Glutamatergic neuron (in vitro differentiated cells): ENCODE results near the gene SERPIND1. TPM values are rescaled to one million over a fixed set of nuclear protein-coding genes. Genes with fewer than 3 reads are reported as not detected.
A peak's percentile ranks its signal among the peaks of the same experiment; 100 is the strongest.

ENCODE experiments used
- DNase-seq: peaks from one replicate; pipeline ENCODE4 v3.0.0; 2022
- H3K27ac Mint-ChIP-seq: one replicate; pipeline ENCODE4 v1.8.0; 2020; ENCODE audit warnings: mild to moderate bottlenecking, mixed read lengths, inconsistent platforms; ENCODE audit not compliant: unreplicated experiment
- H3K27me3 Mint-ChIP-seq: one replicate; pipeline ENCODE4 v1.8.0; 2020; ENCODE audit warnings: mild to moderate bottlenecking, moderate library complexity, mixed read lengths, inconsistent platforms; ENCODE audit not compliant: unreplicated experiment
- H3K36me3 Mint-ChIP-seq: one replicate; pipeline ENCODE4 v1.8.0; 2020; ENCODE audit warnings: mild to moderate bottlenecking, mixed read lengths, inconsistent platforms; ENCODE audit not compliant: unreplicated experiment
- H3K4me1 Mint-ChIP-seq: one replicate; pipeline ENCODE4 v1.8.0; 2020; ENCODE audit warnings: mild to moderate bottlenecking, low read depth, mixed read lengths, inconsistent platforms; ENCODE audit not compliant: unreplicated experiment
- H3K4me3 Mint-ChIP-seq: one replicate; pipeline ENCODE4 v1.8.0; 2020; ENCODE audit warnings: mild to moderate bottlenecking, mixed read lengths, inconsistent platforms; ENCODE audit not compliant: unreplicated experiment
- H3K9me3 Mint-ChIP-seq: one replicate; pipeline ENCODE4 v1.8.0; 2020; ENCODE audit warnings: mild to moderate bottlenecking, moderate library complexity, mixed read lengths, inconsistent platforms; ENCODE audit not compliant: unreplicated experiment
- long read RNA-seq: library from polyadenylated mRNA; unstranded; transcript quantifications from one replicate; pipeline ENCODE4 v2.0.0, GENCODE V29; 2020; ENCODE audit not compliant: unreplicated experiment
- total RNA-seq: library from RNA; stranded (reverse); fragmentation: NEBNext Ultra II Directional; extraction: Animal tissue kit (Norgen Biotek cat#: 25700); gene quantifications from one replicate; pipeline ENCODE4 v1.2.1, GENCODE V29; 2021; ENCODE audit not compliant: unreplicated experiment
- TF ChIP-seq, protein P1 (sequence below): fragments of 200-600 bp; sonication (generic); IDR thresholded peaks from one replicate; pipeline ENCODE4 v1.5.0; 2021; ENCODE audit not compliant: partially characterized antibody, unreplicated experiment

The SERPIND1 gene, protein sequence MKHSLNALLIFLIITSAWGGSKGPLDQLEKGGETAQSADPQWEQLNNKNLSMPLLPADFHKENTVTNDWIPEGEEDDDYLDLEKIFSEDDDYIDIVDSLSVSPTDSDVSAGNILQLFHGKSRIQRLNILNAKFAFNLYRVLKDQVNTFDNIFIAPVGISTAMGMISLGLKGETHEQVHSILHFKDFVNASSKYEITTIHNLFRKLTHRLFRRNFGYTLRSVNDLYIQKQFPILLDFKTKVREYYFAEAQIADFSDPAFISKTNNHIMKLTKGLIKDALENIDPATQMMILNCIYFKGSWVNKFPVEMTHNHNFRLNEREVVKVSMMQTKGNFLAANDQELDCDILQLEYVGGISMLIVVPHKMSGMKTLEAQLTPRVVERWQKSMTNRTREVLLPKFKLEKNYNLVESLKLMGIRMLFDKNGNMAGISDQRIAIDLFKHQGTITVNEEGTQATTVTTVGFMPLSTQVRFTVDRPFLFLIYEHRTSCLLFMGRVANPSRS
- not detected for total RNA-seq
- long read RNA-seq: 0 reads

DNA sequence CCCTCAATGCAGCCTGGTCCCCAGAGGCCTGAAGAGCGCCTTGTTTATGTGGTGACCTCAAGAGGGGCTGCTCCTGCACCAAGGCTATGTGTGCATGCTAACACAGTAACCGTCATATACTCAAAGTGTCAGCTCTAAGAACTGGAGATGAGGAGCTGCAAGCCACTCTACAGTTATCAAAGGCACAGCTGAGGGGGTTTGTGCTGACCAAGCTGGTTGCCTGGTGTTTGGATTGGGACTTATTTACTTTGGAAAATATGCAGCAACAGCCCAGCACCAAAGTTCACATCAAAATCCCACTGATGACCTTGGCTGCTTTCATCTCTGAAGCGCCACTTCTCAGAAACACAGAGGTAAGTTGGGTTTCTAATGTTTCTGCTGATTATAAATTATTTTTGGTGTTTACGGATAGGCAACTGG lies at the start of gene SERPIND1:
TSS of gene SERPIND1 (plus strand) at position 321 of the 420 bp plus-strand sequence. CDS start 5,200 bp downstream, outside the sequence.
- H3K4me3 Mint-ChIP-seq: peak within 1 kb of the TSS; percentile 20
- H3K9me3 Mint-ChIP-seq: peaks cover 5% of the 10 kb centered on the region
- peak within 1 kb of the TSS; percentile 50 for H3K27ac Mint-ChIP-seq
- H3K27me3 Mint-ChIP-seq: peaks cover 2% of the 10 kb centered on the region
- H3K4me1 Mint-ChIP-seq: peaks cover 11% of the 10 kb centered on the region
- H3K36me3 Mint-ChIP-seq: no peaks in the 10 kb centered on the region
- DNase-seq: no peak
- TF ChIP-seq, protein P1, sequence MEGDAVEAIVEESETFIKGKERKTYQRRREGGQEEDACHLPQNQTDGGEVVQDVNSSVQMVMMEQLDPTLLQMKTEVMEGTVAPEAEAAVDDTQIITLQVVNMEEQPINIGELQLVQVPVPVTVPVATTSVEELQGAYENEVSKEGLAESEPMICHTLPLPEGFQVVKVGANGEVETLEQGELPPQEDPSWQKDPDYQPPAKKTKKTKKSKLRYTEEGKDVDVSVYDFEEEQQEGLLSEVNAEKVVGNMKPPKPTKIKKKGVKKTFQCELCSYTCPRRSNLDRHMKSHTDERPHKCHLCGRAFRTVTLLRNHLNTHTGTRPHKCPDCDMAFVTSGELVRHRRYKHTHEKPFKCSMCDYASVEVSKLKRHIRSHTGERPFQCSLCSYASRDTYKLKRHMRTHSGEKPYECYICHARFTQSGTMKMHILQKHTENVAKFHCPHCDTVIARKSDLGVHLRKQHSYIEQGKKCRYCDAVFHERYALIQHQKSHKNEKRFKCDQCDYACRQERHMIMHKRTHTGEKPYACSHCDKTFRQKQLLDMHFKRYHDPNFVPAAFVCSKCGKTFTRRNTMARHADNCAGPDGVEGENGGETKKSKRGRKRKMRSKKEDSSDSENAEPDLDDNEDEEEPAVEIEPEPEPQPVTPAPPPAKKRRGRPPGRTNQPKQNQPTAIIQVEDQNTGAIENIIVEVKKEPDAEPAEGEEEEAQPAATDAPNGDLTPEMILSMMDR: no peak

DNA sequence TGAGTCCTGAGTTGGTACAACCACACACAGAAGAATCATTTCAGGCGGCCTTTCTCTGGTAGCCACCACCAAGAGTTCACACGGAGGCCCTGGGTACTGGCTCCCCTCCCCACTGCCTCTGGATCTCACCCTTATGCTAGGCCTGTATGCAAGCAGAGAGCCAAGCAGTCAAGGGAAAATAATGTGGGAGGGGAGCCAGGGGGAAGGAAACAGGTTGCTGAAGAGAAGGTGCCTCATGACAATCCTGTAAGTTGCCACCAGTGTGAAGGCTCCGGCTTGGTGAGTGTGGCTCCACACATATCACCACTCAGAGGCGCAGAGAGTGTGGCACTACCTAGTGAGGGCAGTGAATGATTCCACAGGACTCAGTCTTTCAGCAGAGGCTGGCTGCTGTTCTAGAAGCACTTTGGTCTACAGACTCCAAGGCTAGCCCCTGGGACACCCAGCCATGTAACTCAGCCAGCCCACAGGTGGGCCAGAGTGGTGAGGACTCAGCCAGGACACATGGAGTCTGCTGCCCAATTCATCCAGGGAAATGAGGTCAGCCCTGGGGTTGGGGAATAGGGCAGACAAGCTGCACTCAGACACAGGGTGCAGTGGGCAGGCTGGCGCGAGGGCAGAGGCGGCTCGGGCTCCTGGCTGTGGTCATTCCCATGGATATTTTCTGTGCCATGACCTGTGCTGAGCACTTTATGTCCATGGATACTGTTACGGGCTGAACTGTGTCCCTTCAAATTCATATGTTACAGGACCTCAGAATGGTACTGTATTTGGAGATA lies 49.0 kb upstream of the SERPIND1 start:
- no peak overlapping the region for H3K4me3 Mint-ChIP-seq
- TF ChIP-seq, protein P1: no peak
- no peaks in the 10 kb centered on the region for H3K27me3 Mint-ChIP-seq
- H3K9me3 Mint-ChIP-seq: peaks cover 1% of the 10 kb centered on the region
- H3K36me3 Mint-ChIP-seq: no peaks in the 10 kb centered on the region
- no peak overlapping the region for H3K27ac Mint-ChIP-seq
- DNase-seq: no peak
- H3K4me1 Mint-ChIP-seq: no peaks in the 10 kb centered on the region

DNA sequence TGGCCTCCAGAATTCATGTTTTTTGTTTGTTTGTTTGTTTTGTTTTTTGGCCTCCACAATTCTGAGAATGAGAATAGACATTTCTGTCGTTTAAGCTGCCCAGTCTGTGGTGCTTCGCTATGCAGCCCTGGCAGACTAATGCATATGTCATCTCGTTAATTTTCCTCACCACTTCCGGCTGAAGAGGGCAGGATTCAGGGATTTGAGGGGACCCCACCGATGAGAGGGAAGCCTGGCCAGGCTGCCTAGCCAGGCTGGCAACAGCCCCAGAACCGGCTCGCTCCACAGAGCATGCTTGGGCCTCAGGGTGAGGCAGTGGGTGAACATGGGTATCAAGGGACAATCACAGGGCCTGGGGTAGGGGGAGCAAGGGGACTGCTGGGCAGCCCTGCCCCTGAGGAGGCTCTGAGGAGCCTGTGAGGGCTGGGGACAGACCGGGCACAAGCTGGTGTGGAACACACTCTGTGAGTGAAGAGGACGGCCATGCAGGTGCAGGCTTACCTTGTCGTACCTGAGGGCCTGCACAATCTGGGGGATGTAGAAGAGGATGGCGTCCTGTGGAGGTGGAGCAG lies 47.8 kb upstream of the SERPIND1 start:
- no peaks in the 10 kb centered on the region for H3K27me3 Mint-ChIP-seq
- H3K36me3 Mint-ChIP-seq: no peaks in the 10 kb centered on the region
- H3K27ac Mint-ChIP-seq: no peak overlapping the region
- no peaks in the 10 kb centered on the region for H3K4me1 Mint-ChIP-seq
- peaks cover 1% of the 10 kb centered on the region for H3K9me3 Mint-ChIP-seq
- H3K4me3 Mint-ChIP-seq: no peak overlapping the region
- TF ChIP-seq, protein P1: no peak
- no peak for DNase-seq

DNA sequence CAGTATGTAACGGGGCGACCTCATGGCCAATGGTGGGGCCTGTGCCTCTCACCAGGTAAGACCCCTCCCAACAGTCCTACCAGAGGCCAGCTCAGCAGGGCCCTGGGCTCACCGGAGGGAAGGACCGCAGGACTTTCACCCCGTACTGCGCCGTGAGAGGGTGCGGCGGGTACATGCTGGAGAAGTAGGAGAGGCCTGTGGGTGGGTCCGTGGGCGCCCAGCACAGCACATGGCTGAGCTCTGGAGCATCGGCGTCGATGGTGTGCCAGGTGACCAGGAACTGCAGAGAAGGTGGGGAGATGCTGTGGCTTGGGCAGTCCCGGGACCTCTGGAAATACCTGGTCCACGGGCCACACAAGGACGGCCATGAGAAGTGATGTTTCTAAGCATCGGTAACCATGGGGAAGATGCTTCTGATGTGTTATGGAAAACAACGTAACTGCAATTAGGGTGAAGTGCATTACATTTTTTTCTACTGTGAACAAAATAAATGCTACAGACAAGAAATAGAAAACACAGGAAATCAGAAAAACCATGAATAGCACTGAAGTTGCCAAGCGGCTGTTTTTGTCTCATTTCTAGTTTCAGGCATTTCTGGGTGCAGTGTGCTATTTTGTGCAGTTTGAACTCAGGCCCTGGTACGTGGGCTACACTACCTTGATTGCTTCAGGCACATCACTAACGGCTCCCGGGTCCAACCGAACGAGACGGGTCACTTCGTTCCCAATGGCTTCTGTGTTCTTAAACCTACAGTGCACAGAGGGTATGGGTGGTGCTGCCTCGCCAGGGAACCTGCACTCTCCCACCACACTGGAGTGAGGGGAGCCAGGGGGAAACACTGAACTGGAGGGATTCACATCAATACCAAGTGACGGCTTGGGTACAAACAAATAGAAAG lies 46.5 kb upstream of the SERPIND1 start:
- TF ChIP-seq, protein P1: no peak
- Mint-ChIP-seq H3K27ac (no peak overlapping the region), H3K9me3 (peaks cover 1% of the 10 kb centered on the region), H3K4me1 (no peaks in the 10 kb centered on the region), H3K36me3 (no peaks in the 10 kb centered on the region), H3K27me3 (no peaks in the 10 kb centered on the region), H3K4me3 (no peak overlapping the region)
- no peak for DNase-seq
